CD4-positive, alpha-beta T cell treated with Interleukin-12 subunit alpha and Interleukin-12 subunit beta, for 1 hour (primary cell): ENCODE measurements around the gene TSPAN14.
A peak's percentile ranks its signal among the peaks of the same experiment; 100 is the strongest.

Experiments used
- DNase-seq: peaks from one replicate; pipeline ENCODE4 v3.0.0-alpha.2; 2020

TSPAN14 gene

DNA sequence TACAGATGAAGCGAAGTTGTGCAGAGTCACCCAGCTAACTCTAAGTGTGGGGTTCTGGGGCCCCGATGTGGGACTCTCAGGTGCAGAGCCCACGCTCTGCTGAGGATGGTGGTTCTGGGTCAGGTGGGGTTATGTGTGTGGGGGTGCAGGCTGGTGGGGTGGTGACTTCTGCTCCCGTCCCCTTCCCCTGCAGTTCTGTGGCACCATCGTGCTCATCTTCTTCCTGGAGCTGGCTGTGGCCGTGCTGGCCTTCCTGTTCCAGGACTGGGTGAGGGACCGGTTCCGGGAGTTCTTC lies 54.9 kb downstream of the TSPAN14 start:
- no peak for DNase-seq

- DNase-seq = no peak
Observed at GRCh38 chr10:80509403-80510161, 55.5 kb downstream of the TSPAN14 start.

GRCh38 chr10:80512031-80512526 lies 58.0 kb downstream of the TSPAN14 start:
- no peak for DNase-seq

DNA sequence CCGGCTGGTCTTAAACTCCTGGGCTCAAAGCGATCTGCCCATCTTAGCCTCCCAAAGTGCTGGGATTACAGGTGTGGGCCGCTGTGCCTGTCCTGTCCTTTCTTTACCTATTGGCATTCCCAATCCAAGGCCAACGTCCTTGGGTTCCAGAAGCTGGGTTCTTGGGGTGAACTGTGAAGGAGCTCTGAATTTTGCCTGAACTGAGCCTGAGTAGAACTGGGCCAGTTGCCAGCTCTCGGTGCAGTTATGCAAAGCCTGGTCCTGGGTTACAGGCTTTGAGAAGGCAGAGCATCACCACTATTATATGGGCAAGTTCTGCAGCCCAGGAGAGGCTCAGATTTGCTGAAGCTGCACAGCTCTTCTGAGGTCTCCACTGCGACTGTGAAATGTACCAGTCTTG lies 59.0 kb downstream of the TSPAN14 start:
- no peak for DNase-seq

DNA sequence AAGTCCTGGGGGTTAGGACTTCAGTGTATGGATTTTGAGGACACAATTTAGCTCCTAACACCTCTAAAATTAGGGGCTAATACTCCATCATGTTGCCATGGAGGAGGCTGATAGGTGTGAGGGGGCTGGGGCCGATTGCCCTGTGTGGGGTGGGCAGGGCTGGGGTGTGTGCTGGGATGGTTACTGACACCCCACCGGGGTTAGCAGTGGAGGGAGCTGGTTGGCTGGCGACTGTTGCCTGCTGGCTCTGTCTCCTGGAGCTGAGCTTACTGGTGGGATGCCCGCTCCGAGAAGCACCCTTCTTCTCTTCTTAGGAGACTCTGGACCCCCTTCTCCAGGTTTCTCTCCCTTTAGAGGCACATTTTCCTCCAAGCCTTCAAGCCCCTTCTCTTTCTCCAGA lies 61.4 kb downstream of the TSPAN14 start:
- no peak for DNase-seq

DNA sequence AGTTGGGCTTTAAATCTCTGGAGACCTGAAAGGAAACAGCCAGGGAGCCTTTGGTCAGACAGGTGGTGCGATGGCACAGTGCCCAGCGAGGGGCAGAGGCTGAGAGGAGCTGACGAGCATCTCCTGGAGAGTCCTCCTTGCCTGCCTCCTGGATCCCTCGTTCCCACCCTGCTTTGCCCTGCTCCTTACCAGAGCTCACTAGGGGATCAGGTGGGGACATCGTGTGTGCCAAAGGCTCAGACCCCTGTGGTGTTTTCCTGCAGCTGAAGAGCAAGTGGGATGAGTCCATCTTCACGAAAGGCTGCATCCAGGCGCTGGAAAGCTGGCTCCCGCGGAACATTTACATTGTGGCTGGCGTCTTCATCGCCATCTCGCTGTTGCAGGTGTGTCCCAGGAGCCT lies 61.8 kb downstream of the TSPAN14 start:
- no peak for DNase-seq

DNA sequence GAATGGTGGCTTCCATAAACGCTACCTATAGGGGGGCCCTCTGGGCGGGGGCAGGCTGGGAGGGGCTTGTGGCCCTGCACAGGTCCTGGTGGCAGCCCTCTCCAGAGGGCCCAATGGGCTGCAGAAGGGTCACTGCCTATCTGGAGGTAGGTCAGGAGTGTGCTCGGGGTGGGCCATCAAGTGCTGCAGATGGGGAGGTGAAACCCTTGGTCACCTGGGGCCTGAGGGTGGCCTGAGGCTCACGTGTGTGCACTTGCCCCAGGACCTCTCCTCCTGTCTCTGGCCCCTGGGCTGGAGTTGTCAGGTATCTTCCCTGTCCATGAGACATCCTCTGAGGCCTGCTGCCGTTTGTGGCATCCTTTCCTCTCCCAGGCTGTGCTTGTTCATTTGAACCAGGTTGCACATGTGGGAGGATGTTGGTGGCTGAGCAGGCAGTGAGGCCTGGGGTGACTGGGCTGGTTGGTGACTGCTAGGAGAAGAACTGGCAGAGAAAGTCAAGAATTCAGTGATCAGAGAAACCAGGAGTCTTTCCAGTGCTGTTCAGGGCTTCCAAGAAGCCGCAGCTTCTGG lies 62.5 kb downstream of the TSPAN14 start:
- no peak for DNase-seq

- no peak for DNase-seq
Observed at GRCh38 chr10:80517416-80518142, 63.5 kb downstream of the TSPAN14 start.

DNA sequence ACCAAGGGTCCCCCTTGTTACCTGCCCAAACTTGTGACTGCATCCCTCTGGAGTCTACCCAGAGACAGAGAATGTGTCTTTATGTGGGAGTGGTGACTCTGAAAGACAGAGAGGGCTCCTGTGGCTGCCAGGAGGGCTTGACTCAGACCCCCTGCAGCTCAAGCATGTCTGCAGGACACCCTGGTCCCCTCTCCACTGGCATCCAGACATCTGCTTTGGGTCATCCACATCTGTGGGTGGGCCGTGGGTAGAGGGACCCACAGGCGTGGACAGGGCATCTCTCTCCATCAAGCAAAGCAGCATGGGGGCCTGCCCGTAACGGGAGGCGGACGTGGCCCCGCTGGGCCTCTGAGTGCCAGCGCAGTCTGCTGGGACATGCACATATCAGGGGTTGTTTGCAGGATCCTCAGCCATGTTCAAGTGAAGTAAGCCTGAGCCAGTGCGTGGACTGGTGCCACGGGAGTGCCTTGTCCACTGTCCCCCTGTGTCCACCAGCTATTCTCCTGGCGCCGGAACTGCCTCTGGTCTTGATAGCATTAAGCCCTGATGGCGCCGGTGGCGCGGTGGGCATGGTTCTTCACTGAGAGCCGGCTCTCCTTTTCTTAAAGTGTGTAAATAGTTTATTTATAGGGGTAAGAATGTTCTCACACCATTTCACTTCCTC lies 64.2 kb downstream of the TSPAN14 start:
- DNase-seq = no peak

DNA sequence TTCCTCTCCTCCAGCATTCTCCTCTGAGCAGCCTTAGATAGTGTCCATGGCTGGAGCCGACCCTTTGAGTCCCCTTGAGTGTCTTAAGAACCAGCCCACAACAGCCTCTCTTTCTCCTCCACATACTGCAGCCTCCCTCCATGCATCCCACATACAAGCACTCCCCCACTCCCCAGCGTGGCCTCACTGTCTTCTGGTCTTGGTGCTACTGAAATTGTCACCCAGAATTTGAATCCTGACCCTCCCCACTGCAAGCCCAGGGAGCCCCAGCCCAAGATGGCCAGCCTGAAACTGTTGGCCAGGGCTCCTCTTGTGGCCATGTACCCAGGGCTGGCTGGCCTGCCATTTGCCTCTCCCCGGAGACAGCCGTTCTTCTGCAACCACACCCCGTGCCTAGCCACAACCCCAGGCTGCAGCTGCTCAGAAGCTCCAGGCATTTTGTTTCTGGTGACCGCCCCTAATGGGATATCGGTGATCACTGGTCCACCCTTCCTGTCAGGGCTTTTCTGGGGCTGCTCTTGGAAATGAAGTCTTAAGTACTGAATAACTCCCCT lies 64.8 kb downstream of the TSPAN14 start:
- DNase-seq = no peak

DNA sequence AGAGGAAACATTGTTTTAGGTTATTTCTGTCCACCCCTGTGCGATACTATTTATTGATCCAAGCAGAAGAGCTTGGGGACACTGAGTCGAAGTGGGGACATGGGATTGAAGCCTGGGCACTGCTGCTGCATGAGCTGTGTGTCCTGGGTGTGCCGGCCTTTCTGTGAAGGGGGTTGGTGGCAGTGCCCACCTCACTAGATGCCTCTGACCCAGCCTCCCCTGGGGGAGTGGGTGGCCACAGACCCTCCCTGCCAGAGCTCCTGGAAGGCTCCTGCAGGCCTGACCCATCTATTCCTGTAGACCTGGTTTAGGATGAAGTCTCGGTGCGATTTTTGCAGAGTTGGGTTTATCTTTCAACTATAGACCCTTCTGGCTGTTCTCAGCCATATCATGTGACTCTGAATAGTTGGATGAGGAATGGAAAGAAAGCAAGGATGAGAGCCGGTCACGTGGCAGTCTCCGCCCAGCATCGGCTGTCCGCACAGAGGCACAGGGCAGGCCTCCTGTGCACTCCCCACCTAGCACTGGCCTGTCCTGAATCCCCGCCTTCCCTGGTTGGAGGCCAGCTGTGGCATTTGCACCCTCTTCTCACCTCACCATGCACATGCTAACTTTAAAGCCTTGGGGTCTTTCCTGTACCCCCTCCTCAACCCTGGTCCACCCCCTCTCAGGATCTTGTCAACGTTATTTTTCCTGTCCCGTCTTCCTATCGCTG lies 66.0 kb downstream of the TSPAN14 start:
- no peak for DNase-seq

- DNase-seq = no peak
Observed at GRCh38 chr10:80520661-80521470, 66.8 kb downstream of the TSPAN14 start.

DNA sequence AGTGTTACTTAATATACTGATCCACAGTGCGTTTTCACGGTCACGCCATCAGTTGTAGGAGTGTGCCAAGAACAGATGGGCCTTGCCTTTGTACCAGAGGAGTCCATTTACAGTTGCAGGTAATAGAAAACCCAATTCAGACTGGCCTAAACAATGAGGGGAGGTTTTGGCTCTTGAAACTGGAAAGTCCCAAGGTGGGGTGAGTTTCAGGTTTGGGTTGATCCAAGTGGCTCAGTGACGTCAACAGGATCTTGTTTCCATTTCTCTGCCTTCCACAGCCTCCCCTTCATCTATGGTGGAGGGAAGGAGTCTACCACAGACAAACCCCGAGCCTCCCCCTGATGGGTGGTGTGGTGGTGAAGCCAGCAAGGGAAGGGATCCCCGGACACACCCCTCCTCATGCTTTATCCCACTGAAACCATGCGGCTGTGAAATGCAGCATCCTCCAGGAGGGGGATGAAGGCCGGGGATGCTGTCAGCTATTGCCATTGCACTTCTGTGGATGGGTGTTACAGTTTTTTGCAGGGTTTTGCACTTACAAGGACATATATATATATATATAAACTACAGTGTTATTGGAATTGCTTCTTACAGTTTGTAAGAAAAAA lies 68.8 kb downstream of the TSPAN14 start:
- no peak for DNase-seq

- DNase-seq = no peak
Observed at GRCh38 chr10:80523773-80524172, 69.7 kb downstream of the TSPAN14 start.

DNA sequence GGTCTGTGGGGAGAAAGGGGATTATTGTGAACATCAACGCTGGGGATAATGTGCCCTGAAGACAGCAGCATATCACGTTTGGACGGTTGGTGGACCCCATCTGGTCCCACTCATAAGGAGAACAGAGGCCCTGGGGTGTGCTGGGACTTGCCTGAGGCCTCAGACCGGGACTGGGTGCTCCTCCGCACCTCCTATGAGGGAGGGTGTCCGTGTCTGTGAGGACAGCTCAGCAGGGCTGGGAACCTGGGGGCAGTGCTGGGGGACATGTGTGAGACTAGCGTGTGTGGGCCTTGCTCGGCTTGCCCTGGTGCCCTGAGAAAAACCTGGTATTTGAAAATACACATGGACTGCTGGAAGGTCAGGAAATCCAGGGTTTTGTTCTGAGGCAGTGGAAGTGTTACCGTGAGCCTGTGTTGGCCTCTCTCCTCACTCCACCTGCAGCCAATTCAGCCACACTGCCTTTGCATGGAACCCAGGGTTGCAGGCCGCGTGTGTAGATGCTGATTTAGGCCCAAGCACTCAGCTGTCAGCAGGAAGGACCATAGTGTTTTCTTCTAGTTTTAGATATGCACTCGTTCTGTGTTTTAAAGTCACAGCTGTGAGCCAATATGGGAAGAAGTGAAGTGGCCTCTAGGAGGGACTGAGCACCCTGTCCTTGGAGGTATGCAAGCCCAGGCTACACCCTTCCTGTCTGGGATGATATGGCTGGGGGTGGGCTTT lies 70.2 kb downstream of the TSPAN14 start:
- DNase-seq = no peak

GRCh38 chr10:80526218-80526617 lies 72.1 kb downstream of the TSPAN14 start:
- no peak for DNase-seq

- DNase-seq = no peak
Observed at GRCh38 chr10:80526742-80527141, 72.6 kb downstream of the TSPAN14 start.

GRCh38 chr10:80528185-80528700 lies 74.1 kb downstream of the TSPAN14 start:
- no peak for DNase-seq

DNA sequence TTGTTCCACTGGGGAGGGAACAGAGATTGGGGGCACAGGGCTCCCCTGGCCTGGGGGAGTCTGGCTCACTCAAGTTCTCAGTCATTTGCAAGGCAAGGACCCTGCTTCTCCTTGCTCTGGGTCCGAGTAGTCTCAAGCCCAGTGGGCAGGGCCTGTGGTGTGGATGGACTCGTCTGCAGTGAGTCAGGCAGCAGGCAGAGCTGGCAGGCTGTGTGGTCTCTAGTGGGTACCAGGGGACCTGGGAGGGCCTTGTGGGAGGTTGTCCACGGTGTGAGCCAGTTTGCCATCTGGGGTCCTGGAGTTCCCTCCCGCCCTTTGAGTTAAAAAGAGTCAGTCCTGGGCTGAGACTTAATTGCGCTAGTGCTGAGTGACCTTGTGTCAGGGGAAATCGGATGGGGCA lies 74.8 kb downstream of the TSPAN14 start:
- DNase-seq = no peak

DNA sequence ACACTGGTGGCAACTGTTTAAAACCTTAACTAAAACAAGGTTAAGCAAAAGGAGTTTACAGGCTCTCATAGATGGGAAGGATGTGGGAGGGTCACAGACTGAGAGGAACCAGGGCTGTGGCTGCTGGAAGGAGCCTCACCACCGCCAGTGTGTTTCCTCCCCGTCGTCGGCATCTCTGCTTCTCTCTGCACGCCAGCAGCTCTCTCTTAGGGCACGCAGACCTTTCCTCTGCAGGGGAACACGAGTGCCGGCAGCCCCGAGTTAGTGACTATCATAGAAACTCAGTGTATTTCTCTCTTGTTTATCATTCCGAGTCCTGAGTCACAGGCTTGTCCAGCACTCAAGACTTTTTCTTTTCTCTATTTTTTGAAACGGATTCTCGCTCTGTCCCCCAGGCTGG lies 75.5 kb downstream of the TSPAN14 start:
- peak; percentile 41 for DNase-seq
